GM18907 (cell line): Measurements from ENCODE around the gene HAUS7.

Experiments
- ATAC-seq: cut with Tn5 transposase; IDR thresholded peaks from one replicate; pipeline ENCODE4 v1.9.1; 2021; ENCODE audit warnings: mild to moderate bottlenecking, moderate library complexity; ENCODE audit not compliant: unreplicated experiment

The HAUS7 gene

DNA sequence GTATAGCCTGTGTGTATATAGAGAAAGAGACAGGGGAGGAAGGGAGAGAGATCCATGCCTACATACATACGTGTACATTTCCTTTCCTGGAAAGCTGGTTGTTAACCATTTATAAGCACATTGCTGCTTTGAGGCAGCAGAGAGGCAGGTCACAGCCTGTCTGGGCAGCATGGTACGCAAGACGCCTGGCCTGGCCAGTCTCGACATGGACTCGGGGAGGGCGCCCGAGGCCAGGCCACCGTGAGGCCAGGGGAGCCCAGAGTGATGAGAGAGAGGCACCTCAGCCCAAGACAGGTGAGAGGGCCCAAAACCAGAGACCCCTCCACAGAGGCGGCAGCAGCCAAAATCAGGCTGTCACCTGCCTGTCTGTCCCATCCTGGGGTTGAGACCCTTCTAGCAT, 28.4 kb downstream of the HAUS7 start:
- ATAC-seq: no peak

DNA sequence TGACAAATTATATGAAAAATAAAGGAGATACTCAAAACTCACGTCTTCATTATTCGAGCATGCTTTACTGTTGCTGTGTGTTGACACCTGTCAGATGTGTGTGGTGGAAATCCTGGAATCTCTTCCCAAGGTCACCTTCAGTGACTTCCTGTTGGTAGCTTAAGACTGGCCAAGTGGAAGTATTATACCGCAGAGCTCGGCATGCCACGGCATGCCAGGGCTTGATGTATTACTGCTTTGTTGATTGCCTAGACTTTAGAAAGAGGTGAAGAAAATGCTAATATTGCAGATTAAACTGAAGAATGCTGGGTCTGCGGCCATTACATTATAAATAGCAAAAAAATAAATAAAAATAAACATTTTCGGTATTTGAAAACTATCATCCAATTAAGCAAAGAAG, 29.1 kb downstream of the HAUS7 start:
- ATAC-seq: no peak

DNA sequence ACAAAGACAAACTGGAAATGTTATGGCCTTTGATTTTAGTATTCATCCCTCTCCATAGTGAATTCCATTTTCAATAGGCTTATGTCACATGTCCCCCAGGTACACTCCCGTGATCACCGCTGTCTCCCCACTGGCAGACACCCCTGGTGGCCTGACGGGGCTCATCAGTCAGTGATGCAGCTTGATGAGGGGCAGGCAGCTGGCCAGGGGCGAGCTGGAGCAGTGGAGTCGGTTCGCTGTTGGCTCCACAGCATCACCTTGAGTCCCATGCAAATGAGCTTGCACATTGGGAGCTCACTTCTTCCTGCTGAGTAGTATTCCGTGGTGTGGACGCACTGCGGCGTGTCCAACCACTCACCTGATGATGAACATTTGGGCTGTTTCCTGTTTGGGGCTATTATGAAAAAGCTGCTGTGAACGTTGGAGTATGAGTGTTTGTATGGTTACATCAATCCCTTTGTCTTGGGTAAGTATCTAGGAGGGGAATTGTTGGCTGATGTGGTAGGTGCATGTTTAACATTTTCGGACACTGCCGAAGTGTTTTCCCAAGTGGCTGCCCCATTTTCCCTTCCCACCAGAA, 29.7 kb downstream of the HAUS7 start:
- no peak for ATAC-seq

DNA sequence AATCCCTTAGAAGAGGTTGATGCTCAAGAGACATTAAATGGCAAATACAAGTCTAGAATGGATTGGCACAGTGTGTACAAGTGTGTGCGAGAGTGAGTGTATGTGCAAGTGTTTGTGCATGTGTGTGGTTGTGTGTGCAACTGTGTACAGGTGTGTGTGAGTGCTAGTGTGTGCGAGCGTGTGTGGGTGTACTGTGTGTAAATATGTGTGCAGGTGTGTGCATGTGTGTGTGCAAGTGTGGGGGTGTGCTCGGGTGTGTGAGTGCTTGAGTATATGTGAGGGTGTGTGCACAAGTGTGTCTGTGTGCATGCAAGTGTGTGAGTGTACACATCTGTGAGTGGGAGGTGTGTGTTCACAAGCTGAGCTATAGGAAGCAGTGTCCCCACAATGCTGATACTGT, 30.4 kb downstream of the HAUS7 start:
- no peak for ATAC-seq

DNA sequence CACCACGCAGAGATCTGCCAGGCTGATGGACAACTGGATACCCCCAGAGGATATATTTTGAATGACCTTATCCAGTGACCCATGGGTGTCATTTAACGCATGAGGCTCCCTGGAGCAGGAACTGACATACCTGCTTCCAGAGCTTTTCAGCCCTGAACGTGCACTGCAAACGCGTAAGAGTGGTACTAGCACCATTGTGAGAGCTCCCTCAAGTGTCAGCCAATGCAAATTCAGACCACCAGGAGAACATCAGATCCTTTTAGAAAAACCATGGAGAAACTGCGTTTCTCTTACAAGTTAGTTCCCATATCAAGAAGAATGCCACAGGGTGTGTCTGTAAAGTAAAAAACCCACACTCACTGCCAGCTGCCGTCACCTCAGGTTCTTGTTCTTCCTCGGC, 31.8 kb downstream of the HAUS7 start:
- ATAC-seq: no peak

DNA sequence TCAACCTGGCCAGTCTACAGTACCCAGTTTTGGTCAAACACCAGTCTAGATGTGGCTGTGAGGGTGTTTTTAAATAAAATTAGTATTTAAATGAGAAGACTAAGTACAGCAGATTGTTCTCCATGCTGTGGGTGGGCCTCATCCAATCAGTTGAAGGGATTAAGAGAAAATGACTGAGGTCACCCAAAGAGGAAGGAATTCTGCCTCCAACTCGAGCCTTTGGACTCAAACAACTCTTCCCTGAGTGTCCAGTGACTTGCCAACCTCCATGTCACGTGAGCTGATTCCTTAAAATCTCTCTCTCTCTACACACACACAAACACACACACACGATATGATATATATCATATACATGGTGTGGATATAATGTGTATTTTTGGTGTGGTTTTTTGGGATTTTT, 34.5 kb downstream of the HAUS7 start:
- no peak for ATAC-seq

DNA sequence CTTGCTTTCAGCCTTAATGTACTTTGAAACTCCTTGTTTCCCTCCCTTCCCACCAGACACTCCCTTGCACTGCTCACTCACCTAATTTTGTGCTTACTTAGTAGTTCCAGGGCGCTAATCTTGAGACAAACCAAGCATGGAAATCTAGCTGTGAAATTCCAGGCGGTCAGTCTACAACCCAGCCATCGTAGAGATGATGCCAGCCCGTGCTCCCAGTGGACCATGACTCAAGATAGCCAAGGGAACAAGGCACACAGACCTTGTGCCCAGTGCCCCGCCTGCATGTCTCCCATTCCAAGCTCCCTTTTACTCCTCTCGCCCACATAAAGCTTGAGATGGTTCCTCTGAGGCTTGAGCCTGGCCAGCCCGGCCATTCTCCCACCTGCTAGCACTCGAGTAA, 35.6 kb downstream of the HAUS7 start:
- no peak for ATAC-seq

DNA sequence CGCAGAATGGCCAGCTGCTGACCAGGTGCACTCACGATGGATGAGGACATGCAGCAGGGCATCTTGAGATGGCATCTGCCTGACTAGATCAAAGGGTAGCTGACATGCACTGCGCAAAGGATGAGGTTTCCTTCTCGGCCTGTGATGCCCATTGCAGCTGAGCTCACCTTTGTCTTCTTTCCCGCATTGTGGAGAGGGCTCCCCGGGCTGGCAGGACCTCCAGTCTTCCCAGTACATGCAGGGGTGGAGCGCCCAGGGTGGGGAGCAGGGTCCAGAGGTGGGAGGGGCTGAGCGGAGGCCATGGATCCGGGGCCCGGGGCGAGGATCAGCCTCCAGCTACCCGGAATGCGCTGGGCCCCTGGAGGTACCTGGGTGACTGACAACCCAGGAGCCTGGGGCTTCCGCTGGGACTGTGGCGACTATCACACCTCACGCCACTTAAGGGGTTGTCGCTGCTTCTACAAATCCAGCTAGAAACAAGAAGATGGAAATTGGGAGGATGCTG, 36.5 kb downstream of the HAUS7 start:
- no peak for ATAC-seq

DNA sequence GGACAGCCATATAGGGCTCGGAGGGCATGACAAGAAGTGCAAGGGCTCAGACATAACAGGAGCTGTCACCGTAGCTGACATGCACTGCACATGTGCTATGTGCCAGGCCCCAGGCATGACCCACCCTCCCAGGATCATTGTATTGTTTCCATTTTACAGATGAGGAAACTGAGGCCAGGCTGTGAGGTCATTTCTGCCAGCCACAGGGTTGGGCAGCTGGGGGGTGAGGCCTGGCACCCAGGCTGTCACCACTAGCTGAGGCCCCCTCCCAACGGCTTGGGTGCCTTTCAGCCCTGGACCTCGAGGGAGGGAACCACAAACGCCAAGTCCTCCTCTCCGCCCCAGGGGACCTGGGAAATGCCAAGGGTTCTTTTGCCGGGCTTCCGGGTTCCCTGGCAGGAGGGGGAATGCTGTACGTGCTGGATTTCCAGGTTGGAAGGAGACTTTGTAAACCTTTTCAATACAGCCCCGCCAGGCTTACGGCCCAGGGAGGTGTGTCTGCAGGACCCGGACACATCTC, 37.2 kb downstream of the HAUS7 start:
- ATAC-seq: no peak

DNA sequence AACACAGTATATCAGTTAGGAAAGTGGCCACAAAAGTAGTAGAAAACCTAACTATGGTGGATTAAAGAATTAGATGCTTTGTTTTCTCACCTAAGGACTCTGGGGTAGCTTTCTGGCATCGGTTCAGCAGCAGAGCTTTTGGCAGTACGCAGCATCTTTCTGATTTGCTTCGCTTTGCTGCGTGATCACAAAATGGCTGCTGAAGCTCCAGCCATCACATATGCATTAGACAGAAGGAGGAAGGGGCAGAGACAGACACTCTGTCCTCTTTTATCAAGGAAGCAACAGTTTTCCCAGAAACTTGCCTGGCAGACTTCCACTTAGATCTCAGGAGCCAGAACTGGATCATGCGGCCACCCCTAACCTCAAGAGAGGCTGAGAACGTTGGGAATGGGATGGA, 39.6 kb downstream of the HAUS7 start:
- ATAC-seq: no peak

DNA sequence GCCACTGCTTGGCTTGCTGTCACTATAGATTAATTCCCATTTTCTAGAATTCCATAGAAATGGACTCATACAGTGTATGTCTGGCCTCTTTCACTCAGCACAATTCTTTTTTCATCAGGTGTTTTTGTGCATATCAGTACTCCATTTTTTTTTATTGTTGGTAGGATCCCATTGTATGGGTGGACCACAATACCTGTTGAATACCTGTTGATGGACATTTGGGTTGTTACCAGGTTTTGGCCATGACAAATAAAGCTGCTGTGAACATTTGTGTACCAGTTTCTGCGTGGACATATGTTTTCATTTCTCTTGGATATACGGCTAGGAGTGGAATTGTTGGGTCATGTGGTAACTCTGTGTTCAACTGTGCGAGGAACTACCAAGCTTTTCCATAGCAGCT, 44.2 kb downstream of the HAUS7 start:
- ATAC-seq: no peak

DNA sequence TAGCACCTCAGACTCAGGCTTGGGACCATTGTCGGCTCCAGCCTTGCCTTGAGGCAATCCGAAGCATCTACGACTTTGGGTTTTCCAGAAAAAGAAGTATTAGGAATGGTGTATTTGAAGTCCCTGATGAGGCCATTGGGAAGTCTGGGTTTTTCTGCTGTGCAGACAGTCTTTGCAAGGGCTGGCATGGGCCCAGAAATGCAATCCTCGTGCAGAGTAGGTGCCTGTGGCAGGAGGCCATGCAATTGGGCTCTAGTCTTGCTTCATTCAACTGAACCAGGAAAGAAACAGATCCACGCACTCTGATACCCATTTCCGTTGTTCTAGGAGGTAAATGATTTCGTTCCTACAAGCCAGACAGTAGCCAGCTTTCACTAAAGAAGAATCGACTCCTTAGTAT, 46.7 kb downstream of the HAUS7 start:
- no peak for ATAC-seq

DNA sequence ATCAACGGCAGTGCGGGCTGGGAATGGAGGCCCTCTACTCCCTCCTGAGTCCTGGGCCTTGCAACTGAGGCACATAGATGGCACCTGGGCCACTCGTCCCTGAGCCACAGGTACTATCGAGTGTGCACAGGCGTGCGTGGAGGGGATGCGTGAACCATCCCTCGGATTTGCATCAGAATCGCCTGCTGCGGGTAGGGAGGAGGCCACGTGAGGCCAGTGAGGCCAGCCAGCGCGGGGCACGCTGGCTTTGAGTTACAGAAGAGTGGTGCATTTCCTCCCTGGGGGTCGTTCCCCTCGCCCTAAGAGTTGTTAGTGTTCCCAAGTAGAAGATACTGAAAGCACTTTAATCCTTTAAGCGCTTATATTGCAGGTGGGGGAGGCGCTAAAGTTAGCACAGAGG, 48.5 kb downstream of the HAUS7 start:
- ATAC-seq: no peak

DNA sequence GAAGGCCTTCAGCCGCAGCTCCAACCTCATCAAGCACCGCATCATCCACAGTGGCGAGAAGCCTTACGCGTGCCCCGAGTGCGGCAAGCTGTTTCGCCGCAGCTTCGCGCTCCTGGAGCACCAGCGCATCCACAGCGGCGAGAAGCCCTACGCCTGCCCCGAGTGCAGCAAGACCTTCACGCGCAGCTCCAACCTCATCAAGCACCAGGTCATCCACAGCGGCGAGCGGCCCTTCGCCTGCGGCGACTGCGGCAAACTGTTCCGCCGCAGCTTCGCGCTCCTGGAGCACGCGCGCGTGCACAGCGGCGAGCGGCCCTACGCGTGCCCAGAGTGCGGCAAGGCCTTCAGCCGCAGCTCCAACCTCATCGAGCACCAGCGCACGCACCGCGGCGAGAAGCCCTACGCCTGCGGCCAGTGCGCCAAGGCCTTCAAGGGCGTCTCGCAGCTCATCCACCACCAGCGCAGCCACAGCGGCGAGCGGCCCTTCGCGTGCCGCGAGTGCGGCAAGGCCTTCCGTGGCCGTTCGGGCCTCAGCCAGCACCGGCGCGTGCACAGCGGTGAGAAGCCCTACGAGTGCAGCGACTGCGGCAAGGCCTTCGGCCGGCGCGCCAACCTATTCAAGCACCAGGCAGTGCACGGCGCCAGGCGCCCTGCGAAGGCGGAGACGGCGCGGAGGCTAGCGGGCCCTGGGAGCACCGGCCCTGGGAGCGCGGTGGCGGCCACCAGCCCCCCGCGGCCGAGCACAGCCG, 49.4 kb downstream of the HAUS7 start:
- ATAC-seq: no peak

DNA sequence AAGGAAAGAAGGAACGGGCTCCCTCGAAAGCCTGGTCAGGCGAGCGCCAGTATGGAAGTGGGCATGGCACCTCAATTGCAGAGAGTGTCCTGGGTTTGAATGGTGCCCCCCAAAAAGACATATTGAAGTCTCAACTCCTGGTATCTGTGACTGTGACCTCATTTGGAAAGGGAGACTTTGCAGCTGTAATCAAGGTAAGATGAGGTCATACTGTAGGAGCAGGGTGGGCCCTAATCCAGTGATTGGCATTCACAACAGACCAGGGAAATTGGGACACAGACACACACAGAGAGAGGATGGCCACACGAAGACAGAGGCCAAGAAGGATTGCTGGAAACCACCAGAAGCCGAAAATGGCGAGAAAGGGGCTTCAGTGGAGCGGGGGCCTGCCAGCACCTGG, 52.7 kb downstream of the HAUS7 start:
- ATAC-seq: no peak

DNA sequence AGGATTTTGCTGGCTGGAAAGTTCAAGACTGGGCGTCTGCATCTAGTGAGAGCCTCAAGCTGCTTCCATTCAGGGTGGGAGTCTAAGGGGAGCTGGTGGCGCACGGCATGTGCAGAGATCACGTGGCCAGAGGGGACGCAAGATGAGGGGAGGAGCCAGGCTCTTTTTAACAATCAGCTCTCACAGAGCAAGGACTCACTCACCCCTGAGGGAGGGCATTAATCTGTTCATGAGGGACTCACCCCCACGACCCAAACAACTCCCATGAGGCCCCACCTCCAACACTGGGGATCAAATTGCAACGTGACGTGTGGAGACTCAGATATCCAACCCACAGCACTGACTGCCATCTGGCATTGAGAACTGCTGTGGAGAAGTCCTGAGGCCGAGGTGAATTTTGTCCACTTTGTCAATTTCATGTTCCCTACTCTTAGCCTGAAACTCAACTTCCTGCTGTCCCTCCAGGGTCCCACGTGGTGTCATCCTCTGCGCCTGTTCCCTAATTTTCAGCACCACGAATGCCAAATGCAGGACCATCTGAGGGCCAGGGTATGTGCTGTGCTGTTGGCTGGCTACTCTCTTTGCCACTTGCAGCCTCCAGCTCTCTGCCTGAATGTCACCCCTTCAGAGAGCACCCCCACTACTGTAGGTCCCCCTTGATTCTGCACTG, 53.5 kb downstream of the HAUS7 start:
- ATAC-seq: no peak

DNA sequence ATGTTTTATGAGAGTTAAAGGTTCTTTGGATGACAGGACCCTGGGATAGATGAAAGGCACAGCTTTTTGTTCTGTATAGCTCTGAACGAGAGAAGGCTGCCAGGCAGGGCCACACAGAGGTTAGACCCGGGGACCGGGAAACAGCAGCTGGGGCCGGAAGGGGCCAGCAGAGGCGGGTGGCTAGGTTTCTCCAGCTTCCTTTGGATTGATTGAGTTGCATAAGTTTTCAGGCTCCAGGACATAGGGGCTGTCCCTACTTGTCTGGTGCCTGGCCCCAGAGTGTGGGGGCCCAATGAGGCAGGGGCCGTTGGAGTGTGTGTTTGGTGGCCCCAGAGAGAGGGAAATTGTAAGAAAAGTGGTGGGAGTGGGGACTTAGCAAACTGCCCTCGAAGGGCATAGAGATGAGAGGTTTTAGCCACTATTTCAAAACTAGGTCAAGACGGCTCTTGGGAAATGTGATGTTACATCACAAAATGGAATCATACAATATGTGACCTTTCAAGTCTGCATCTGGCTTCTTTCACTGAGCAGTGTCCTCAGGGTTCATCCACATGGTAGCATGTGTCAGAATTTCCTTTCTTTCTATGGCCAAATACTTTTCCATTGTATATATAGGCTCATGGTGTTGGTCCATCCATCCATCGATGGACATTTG, 55.4 kb downstream of the HAUS7 start:
- no peak for ATAC-seq

DNA sequence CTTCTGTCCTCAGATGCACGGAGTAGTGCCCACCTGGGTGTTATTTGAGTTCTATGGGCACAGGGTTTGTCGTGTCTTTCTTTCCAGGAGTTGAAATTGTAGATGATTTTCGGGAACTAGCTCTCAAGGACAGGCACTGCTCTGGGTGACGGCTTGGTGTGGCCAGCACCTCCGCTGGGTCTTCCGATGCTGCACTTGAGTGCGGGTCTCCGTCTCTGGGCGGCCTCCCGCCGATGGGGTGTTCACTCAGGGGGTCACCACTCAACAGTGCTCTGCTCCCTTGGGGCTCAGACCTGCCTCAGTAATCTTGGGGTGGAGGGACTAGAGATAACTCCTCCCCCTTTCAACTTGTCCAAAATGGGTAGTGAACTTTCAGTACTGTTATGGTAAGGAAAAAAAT, 56.6 kb downstream of the HAUS7 start:
- ATAC-seq: no peak

DNA sequence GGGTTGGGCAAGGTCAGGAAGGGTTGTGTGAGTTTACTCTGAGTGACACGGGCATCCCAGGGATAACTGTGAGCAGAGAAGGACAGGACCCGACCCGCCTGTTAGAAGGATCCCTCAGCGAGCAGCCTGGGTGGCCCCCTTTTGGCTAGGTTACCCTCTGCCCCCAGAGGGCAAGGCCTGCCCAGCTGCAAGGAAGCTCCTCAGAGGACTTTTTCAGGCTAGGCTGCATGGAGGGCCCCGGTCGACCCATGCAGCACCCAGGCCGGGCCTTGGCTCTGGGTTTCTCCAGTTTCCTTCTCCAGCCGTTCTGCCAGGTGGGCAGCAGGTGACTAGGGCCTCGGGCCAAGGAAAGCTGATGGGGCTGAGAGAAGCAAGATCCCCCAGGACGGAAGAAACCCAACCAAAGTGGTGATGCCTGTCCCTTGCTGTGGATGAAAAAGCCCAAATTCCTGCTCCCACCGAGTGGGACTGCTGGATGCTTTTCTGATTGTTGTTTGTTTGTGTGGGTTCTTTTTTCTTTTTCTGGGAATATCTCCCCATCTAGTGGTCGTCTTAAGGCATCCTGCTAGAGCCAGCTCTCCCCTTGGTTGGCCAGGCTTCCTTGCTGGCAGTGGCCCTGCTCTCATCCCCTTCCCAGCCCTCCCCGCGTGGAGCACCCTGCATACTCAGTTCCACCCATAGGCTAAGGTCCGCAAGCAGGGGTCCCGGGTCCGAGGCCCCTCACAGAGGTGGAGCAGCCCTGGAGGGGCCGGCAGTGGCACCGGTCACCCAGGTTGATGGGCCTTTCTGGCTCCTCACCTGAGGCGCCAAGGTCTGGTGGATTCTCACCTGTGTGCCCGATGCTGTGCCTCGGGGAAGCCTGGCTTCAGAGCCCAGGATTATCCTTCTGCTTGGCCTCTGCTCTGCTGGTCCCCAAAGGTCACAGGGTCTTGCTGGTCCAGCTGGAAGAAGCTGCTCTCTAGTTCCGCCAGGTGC, 57.3 kb downstream of the HAUS7 start:
- no peak for ATAC-seq

DNA sequence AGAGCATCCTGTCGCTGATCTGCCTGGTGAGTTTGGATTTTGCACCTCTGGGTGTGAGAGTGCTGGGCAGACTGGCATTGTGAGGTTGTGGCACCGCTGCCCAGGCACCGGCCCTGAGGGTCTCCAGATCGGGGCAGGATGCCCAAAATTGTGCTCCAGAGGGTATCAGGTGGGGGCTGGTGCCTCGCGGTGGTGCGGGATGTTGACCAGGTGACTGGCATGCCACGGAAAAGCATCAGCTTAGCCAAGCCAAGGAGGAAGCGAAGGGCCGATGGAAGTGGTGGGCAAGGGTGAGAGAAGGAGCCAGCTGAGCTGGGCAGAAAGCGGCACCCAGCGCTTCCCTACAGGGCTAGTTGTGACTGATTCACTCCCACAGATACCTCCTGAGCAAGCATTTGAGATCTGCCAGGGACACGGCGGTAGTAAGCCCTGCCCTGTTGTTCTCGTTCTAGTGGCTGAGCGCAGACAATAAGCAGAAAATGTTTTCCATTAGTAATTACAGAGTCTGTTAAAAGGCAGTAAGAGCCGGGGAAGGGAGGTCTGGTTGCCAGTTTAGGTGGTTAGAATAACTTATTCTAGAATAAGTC, 58.3 kb downstream of the HAUS7 start:
- ATAC-seq: no peak
